Brain pericyte (primary cell): Measurements from ENCODE around the gene CALU.
A peak's percentile ranks its signal among the peaks of the same experiment; 100 is the strongest.

ENCODE experiments used
- DNase-seq: peaks from one replicate; pipeline ENCODE4 v3.0.0-alpha.2; 2012; ENCODE audit warnings: low read depth, low spot score

CALU gene

GRCh38 chr7:128739048-128739962 lies at the start of gene CALU:
TSS of gene CALU (plus strand) at chr7:128739359. CDS start at chr7:128748584, 9,225 bp downstream.
- peak; percentile 90 for DNase-seq

GRCh38 chr7:128691227-128691626 lies 47.9 kb upstream of the CALU start:
- no peak for DNase-seq

GRCh38 chr7:128692623-128693270 lies 46.4 kb upstream of the CALU start:
- no peak for DNase-seq

GRCh38 chr7:128693373-128694015 lies 45.7 kb upstream of the CALU start:
- DNase-seq: no peak

GRCh38 chr7:128694738-128695137 lies 44.4 kb upstream of the CALU start:
- DNase-seq: no peak

- no peak for DNase-seq
Measured at GRCh38 chr7:128697302-128697905, 41.8 kb upstream of the CALU start.

- no peak for DNase-seq
Measured at GRCh38 chr7:128699196-128699712, 39.9 kb upstream of the CALU start.

GRCh38 chr7:128699895-128700294 lies 39.3 kb upstream of the CALU start:
- no peak for DNase-seq

GRCh38 chr7:128701062-128701785 lies 37.9 kb upstream of the CALU start:
- no peak for DNase-seq

GRCh38 chr7:128703609-128704241 lies 35.4 kb upstream of the CALU start:
- no peak for DNase-seq

- no peak for DNase-seq
Measured at GRCh38 chr7:128705891-128706333, 33.2 kb upstream of the CALU start.

- DNase-seq: no peak
Measured at GRCh38 chr7:128707752-128708151, 31.4 kb upstream of the CALU start.

- no peak for DNase-seq
Measured at GRCh38 chr7:128708235-128708634, 30.9 kb upstream of the CALU start.

- no peak for DNase-seq
Measured at GRCh38 chr7:128708824-128709223, 30.3 kb upstream of the CALU start.

GRCh38 chr7:128710481-128710880 lies 28.7 kb upstream of the CALU start:
- no peak for DNase-seq

- DNase-seq: no peak
Measured at GRCh38 chr7:128713794-128714193, 25.4 kb upstream of the CALU start.

- DNase-seq: no peak
Measured at GRCh38 chr7:128714701-128715495, 24.3 kb upstream of the CALU start.

- no peak for DNase-seq
Measured at GRCh38 chr7:128718967-128719642, 20.1 kb upstream of the CALU start.

- DNase-seq: no peak
Measured at GRCh38 chr7:128721376-128721775, 17.8 kb upstream of the CALU start.
